Heart left ventricle (tissue), 16 donors: Measurements from ENCODE around the gene ZNF878. TPM values are rescaled to one million over a fixed set of nuclear protein-coding genes. Genes with fewer than 3 reads are reported as not detected.
A peak's percentile ranks its signal among the peaks of the same experiment; 100 is the strongest.

Source experiments
- ATAC-seq, 4 donors: fragments of 200-7000 bp; cut with Tn5 transposase; one replicate each; pipeline ENCODE4 v1.9.1; 2020 to 2022; ENCODE audit warnings: moderate library complexity in 4 of 4, mild to moderate bottlenecking in 3 of 4, moderate number of reproducible peaks in 1 of 4
- DNase-seq, 5 donors: peaks; one replicate each; pipeline ENCODE4 v3.0.0-alpha.2; 2020
- H3K27ac ChIP-seq, 12 donors: fragments of 200-600 bp; sonication (generic) in 4 of 12; one replicate each; pipeline versions ENCODE4 v1.5.0 to v1.8.0; 2016 to 2022; ENCODE audit warnings: mild to moderate bottlenecking in 2 of 12
- H3K27me3 ChIP-seq, 9 donors: fragments of 200-600 bp; sonication (generic) in 2 of 9; one replicate each; pipeline versions ENCODE4 v1.5.1 to v1.8.0; 2016 to 2022; ENCODE audit warnings: mild to moderate bottlenecking in 3 of 9
- H3K36me3 ChIP-seq, 9 donors: fragments of 200-600 bp; sonication (generic) in 2 of 9; one replicate each; pipeline versions ENCODE4 v1.5.0 to v1.8.0; 2018 to 2022; ENCODE audit warnings: mild to moderate bottlenecking in 2 of 9
- H3K4me1 ChIP-seq, 12 donors: fragments of 200-600 bp; sonication (generic) in 4 of 12; one replicate each; pipeline versions ENCODE4 v1.5.0 to v1.8.0; 2016 to 2022; ENCODE audit warnings: mild to moderate bottlenecking in 3 of 12
- H3K4me3 ChIP-seq, 12 donors: fragments of 200-600 bp; sonication (generic) in 4 of 12; one replicate each; pipeline versions ENCODE4 v1.5.0 to v1.8.0; 2017 to 2022; ENCODE audit warnings: mild to moderate bottlenecking in 9 of 12, moderate library complexity in 4 of 12
- H3K9me3 ChIP-seq, 12 donors: fragments of 200-600 bp; sonication (generic) in 4 of 12; one replicate each; pipeline versions ENCODE4 v1.5.0 to v1.8.0; 2016 to 2022; ENCODE audit warnings: mild to moderate bottlenecking in 1 of 12
- CTCF ChIP-seq, 12 donors: fragments of 200-600 bp; sonication (generic) in 4 of 12; IDR thresholded peaks; one replicate each; pipeline versions ENCODE4 v1.5.0 to v1.8.0; 2018 to 2022; ENCODE audit warnings: antibody characterized with exemption in 12 of 12, mild to moderate bottlenecking in 5 of 12
- POLR2A ChIP-seq, 2 donors: fragments of 450-650 bp; IDR thresholded peaks; one replicate each; pipeline ENCODE4 v1.6.1; 2017; ENCODE audit warnings: antibody characterized with exemption in 2 of 2, mild to moderate bottlenecking in 2 of 2, moderate library complexity in 2 of 2
- WGBS, 4 donors: extraction: QIAGEN DNeasy Blood & Tissue Kit in 2 of 4; methylation state at CpG; one replicate each; pipeline versions ENCODE4 v1.1.5 to v1.1.7; 2013 to 2018; 5-methylcytosine and 5-hydroxymethylcytosine counted together
- intact Hi-C, 10 donors: fragments of 100-400 bp; cut with DNase I; formaldehyde crosslinking; loops; one replicate each; pipeline versions ENCODE4 v1.11.1 to v1.14.2; 2022
- polyA plus RNA-seq, 2 donors: library from polyadenylated mRNA; stranded (reverse); fragments of 200-250 nt; gene quantifications; one replicate each; pipeline ENCODE4 v1.2.3, GENCODE V29; 2013
- total RNA-seq, 9 donors: library from RNA; depleted of rRNA in 2 of 9; stranded (reverse); fragments of >200 nt in 2 of 9; fragmentation: NEBNext Ultra II Directional in 3 of 9; extraction: Animal tissue kit (Norgen Biotek cat#: 25700) in 3 of 9; gene quantifications; one replicate each; pipeline versions ENCODE4 v1.1.0 to v1.2.4, GENCODE V29; 2016 to 2023
- donor health status: ischemic (EF 13 %, LVEDD 7.1; RV severe dilation, severe dysfunction).
- donor health status: healthy with polysubstance abuse.
- donor health status: DM: no; HTN: yes; CAD: no.
- donor health status: DM: no; HTN: no; CAD: no.
- donor health status: ischemic (EF 25% LVEDD 6.9; RV normal size, moderate dysfunction).
- donor health status: ischemic (EF 25% LVEDD 5.7; RV mildly dilated, moderate dysfunction).
- donor health status: healthy.
- donor health status: DM: yes; HTN: yes; CAD: no.
- donor health status: ischemic (EF 35%, LVEDD 5.7; RV mildly dilated, moderate dysfunction).
- donor health status: nonischemic (EF 11% LVEDD 7.7; RV severe dilation, severe dysfunction).
- donor health status: DM: yes; HTN: yes; CAD: no.
- donor health status: PGD.
- donor health status: ischemic (EF 29% LVEDD 5.4; RV normal size, mild dysfunction).
- donor health status: nonischemic (EF 23%, LVEDD 6.1; RV moderate dilation, normal function).

The ZNF878 gene
- total and polyA plus RNA-seq, 11 donors: 0.11 to 0.24 (median 0.21) TPM; not detected in 5

DNA sequence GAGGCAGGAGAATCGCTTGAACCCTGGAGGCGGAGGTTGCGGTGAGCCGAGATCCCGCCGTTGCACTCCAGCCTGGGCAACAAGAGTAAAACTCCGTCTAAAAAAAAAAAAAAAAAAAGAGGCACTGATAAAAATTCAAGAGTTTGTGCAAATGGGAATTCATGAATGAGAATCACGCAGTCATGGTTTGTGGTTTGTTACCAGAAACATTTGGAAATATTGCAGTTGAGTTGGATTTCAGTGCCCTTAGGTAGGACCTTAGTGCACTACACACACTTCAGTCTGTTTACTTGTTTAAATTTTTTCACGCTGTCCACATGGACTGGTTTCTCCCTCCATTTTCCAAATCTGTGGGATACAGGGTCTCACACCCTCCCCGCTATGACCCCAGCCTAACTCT is 40.2 kb upstream of the ZNF878 start:
- Histone ChIP-seq H3K36me3 (no peaks in the 10 kb centered on the region), H3K4me3 (peak overlapping the region in 11 of 12 donors; percentile 48 to 88 (median 71)), H3K27me3 (no peaks in the 10 kb centered on the region), H3K27ac (peak overlapping the region in 2 of 12 donors; percentile 68 to 81), H3K9me3 (no peaks in the 10 kb centered on the region), H3K4me1 (peaks cover 0 to 23% (median 1%) of the 10 kb centered on the region in 12 donors)
- no peak for TF ChIP-seq POLR2A (IDR thresholded peaks at IDR 0.05)
- TF ChIP-seq CTCF (IDR thresholded peaks at IDR 0.05): no peak
- WGBS, 4 donors: 27 to 37% (median 32%) methylated on average over 10 of the region's 10 CpGs
- intact Hi-C loops: loop anchor here in 5 of 10 donors (1.0 to 5.0 kb wide), 3 partner anchors 47 to 49 kb away; partner anchors contain the start of gene ZNF20 (in 5 of the 5)
- DNase-seq (no peak), ATAC-seq (no peak)

DNA sequence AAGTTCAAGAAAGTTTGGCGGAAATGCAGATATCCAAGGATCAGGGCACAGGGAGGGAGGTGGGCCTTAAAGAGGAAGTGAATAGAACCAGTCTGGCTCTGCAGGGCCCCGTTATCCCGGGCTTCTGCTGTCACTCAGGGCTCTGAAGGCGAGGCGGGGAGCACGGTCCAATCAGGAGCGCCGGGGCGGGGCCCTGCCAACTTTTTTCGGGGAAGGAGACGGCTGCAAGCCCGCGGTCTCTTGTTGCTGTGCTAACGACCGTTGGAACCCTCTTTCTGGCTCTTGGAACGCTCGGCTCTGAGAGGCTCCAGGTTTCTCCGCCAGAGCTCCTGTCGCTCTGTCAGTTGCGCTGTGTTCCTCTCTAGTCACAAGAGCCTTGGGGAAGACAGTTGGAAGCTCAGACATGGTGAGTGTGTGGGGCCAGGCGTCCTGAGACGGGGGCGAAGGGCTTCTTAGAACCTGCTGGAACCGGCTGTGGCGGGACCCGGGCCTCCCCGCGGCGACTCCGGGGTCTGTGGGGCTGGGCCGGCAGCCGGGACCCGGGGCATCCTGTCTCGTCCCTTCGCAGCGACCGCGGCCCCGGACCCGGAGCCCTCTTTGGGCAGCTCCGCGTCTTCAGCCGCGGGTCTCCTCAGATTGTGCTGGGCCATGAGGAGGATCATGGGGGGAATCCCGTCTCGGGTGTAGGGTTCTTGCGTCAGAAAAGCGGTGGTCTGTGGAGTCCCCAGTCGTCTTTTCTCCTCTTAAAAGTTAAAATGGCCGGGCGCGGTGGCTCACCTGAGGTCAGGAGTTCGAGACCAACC is 39.5 kb upstream of the ZNF878 start:
- intact Hi-C loops: loop anchor here in 5 of 10 donors (1.0 to 5.0 kb wide), 3 partner anchors 48 to 50 kb away; partner anchors contain the start of gene ZNF20 (in 5 of the 5)
- peak overlapping the region; percentile 48 to 88 (median 74) for H3K4me3 ChIP-seq
- TF ChIP-seq POLR2A (IDR thresholded peaks at IDR 0.05) (peak in 1 of 2 donors; percentile 63), CTCF (IDR thresholded peaks at IDR 0.05) (no peak)
- DNase-seq (peak; percentile 89 to 94 (median 92)), ATAC-seq (peak; percentile 94 to 100 (median 99))
- peak overlapping the region in 11 of 12 donors; percentile 15 to 85 (median 80) for H3K27ac ChIP-seq
- 1% methylated on average over 48 to 53 of the region's 53 CpGs for WGBS, 4 donors
- H3K27me3 ChIP-seq: no peaks in the 10 kb centered on the region
- no peaks in the 10 kb centered on the region for H3K9me3 ChIP-seq
- peaks cover 0 to 23% (median 1%) of the 10 kb centered on the region in 12 donors for H3K4me1 ChIP-seq
- no peaks in the 10 kb centered on the region for H3K36me3 ChIP-seq

DNA sequence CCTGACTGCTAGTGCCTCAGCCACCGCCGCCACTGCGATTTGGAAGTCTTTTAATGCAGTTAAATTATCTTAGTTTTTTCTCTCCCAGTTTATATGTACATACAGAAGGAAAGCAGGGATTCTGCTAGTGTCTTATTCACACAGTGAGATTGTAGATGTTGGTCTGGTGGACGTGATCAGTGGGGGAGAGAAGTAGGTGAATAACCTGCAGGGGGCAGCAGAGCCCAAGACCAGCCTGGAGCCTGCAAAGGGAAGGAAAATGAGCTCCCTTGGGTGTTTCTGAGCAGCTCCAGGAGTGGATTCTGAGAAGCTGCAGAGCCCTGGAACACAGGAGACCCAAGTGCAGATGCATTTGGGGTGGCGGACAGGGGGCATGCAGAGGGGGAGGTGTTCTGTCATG is 38.0 kb upstream of the ZNF878 start:
- intact Hi-C loops: loop anchor here in 6 of 10 donors (2.0 to 5.0 kb wide), 2 partner anchors 50 to 51 kb away; partner anchors contain the start of gene ZNF20 (in 6 of the 6)
- TF ChIP-seq CTCF (IDR thresholded peaks at IDR 0.05): peak; percentile 50 to 75 (median 66)
- no peak for TF ChIP-seq POLR2A (IDR thresholded peaks at IDR 0.05)

More for the DNA sequence above, 38.0 kb upstream of the ZNF878 start:
- ATAC-seq (peak in 3 of 4 donors; percentile 60 to 72 (median 65)), DNase-seq (peak; percentile 52 to 72 (median 67))
- no peak overlapping the region for H3K27ac ChIP-seq
- WGBS, 4 donors: 45 to 71% (median 59%) methylated on average over 5 of the region's 5 CpGs
- H3K27me3 ChIP-seq: no peaks in the 10 kb centered on the region
- no peak overlapping the region for H3K4me3 ChIP-seq
- peaks cover 0 to 5% (median 0%) of the 10 kb centered on the region in 9 donors for H3K36me3 ChIP-seq
- H3K9me3 ChIP-seq: no peaks in the 10 kb centered on the region
- peaks cover 0 to 23% (median 1%) of the 10 kb centered on the region in 12 donors for H3K4me1 ChIP-seq
